OCI-LY3 (cell line): ENCODE data around the gene VAV2.

Experiments used
- H2AFZ ChIP-seq: fragments of 200-600, 300-600 bp; shearing (Covaris generic); 2 replicates; pipeline ENCODE4 v1.6.0; 2014; ENCODE audit warnings: antibody characterized with exemption, low read depth, low read length
- H3K27ac ChIP-seq: fragments of 200-600, 300-600 bp; sonication (generic); 2 replicates; pipeline ENCODE4 v1.5.1; 2014; ENCODE audit warnings: mild to moderate bottlenecking, low read length, moderate library complexity, mixed read lengths
- H3K27me3 ChIP-seq: fragments of 200-600, 300-600 bp; sonication (generic); 2 replicates; pipeline ENCODE4 v1.6.1; 2014; ENCODE audit warnings: low read depth, low read length, mixed read lengths
- H3K36me3 ChIP-seq: fragments of 200-600, 300-600 bp; sonication (generic); replicated peaks from 2 replicates; pipeline ENCODE3; 2014; ENCODE audit warnings: low read depth, low read length, mixed read lengths
- H3K4me1 ChIP-seq: fragments of 300-600, 200-600 bp; sonication (generic); 2 replicates; pipeline ENCODE4 v1.6.1; 2014; ENCODE audit warnings: low read length, mixed read lengths
- H3K4me2 ChIP-seq: fragments of 200-600, 300-600 bp; sonication (generic); 2 replicates; pipeline ENCODE4 v1.6.1; 2014; ENCODE audit warnings: low read length, mixed read lengths
- H3K4me3 ChIP-seq: fragments of 300-600, 200-600 bp; sonication (generic); 2 replicates; pipeline ENCODE4 v1.5.1; 2014; ENCODE audit warnings: antibody characterized with exemption, mild to moderate bottlenecking, low read length, moderate library complexity
- H3K79me2 ChIP-seq: fragments of 300-600, 200-600 bp; shearing (Covaris generic); 2 replicates; pipeline ENCODE4 v1.6.1; 2014; ENCODE audit warnings: mild to moderate bottlenecking, low read length, mixed read lengths
- H3K9ac ChIP-seq: fragments of 300-600, 200-600 bp; shearing (Covaris generic); 2 replicates; pipeline ENCODE4 v1.6.0; 2014; ENCODE audit warnings: mild to moderate bottlenecking, low read length, moderate library complexity
- H3K9me3 ChIP-seq: fragments of 200-600, 300-600 bp; shearing (Covaris generic); 2 replicates; pipeline ENCODE4 v1.6.1; 2014; ENCODE audit warnings: low read length, mixed read lengths; ENCODE audit not compliant: insufficient read depth
- H4K20me1 ChIP-seq: fragments of 200-600, 300-600 bp; sonication (generic); 2 replicates; pipeline ENCODE4 v1.6.1; 2016; ENCODE audit warnings: low read length, mixed read lengths; ENCODE audit not compliant: insufficient read depth
- CTCF ChIP-seq: fragments of 200-600, 300-600 bp; sonication (generic); IDR thresholded peaks from 2 replicates; pipeline ENCODE4 v1.5.1; 2014; ENCODE audit warnings: antibody characterized with exemption, low read length, low read depth
- EZH2phosphoT487 ChIP-seq: fragments of 200-600 bp; shearing (Covaris generic); IDR thresholded peaks from 2 replicates; pipeline ENCODE4 v1.6.1; 2018; ENCODE audit warnings: antibody characterized with exemption, mixed run types, low read depth

VAV2 gene

GRCh38 chr9:133717113-133718031 lies 274.8 kb downstream of the VAV2 start:
- no peak overlapping the region for H3K9ac ChIP-seq
- H2AFZ ChIP-seq = no peak overlapping the region
- TF ChIP-seq EZH2phosphoT487 (no peak), CTCF (no peak)
- no peaks in the 10 kb centered on the region for H3K79me2 ChIP-seq
- no peaks in the 10 kb centered on the region for H3K9me3 ChIP-seq
- H3K4me3 ChIP-seq = no peak overlapping the region
- H3K36me3 ChIP-seq = no peaks in the 10 kb centered on the region
- H3K27me3 ChIP-seq = peaks cover 11% of the 10 kb centered on the region
- no peak overlapping the region for H3K27ac ChIP-seq
- no peaks in the 10 kb centered on the region for H4K20me1 ChIP-seq
- no peak overlapping the region for H3K4me2 ChIP-seq
- peaks cover 4% of the 10 kb centered on the region; the same call in 1 of the 2 replicates for H3K4me1 ChIP-seq

GRCh38 chr9:133716564-133717112 lies 275.5 kb downstream of the VAV2 start:
- H3K27me3 ChIP-seq = peaks cover 4% of the 10 kb centered on the region; the same call in 1 of the 2 replicates
- no peaks in the 10 kb centered on the region for H3K36me3 ChIP-seq
- H3K9ac ChIP-seq = no peak overlapping the region
- H3K4me2 ChIP-seq = no peak overlapping the region
- no peak overlapping the region for H3K27ac ChIP-seq
- no peaks in the 10 kb centered on the region for H3K79me2 ChIP-seq
- no peaks in the 10 kb centered on the region for H4K20me1 ChIP-seq
- no peaks in the 10 kb centered on the region for H3K9me3 ChIP-seq
- peaks cover 4% of the 10 kb centered on the region; the same call in 1 of the 2 replicates for H3K4me1 ChIP-seq
- H3K4me3 ChIP-seq = no peak overlapping the region
- no peak overlapping the region for H2AFZ ChIP-seq
- TF ChIP-seq EZH2phosphoT487 = no peak
- TF ChIP-seq CTCF = no peak

GRCh38 chr9:133715866-133716563 lies 276.1 kb downstream of the VAV2 start:
- no peaks in the 10 kb centered on the region for H3K79me2 ChIP-seq
- no peak overlapping the region for H2AFZ ChIP-seq
- no peaks in the 10 kb centered on the region for H3K27me3 ChIP-seq
- TF ChIP-seq EZH2phosphoT487 (no peak), CTCF (peak; percentile 57)
- no peak overlapping the region for H3K27ac ChIP-seq
- H4K20me1 ChIP-seq = no peaks in the 10 kb centered on the region
- H3K4me3 ChIP-seq = no peak overlapping the region
- H3K9ac ChIP-seq = no peak overlapping the region
- H3K4me2 ChIP-seq = no peak overlapping the region
- no peaks in the 10 kb centered on the region for H3K36me3 ChIP-seq
- peaks cover 4% of the 10 kb centered on the region; the same call in 1 of the 2 replicates for H3K4me1 ChIP-seq
- H3K9me3 ChIP-seq = no peaks in the 10 kb centered on the region
